ENCODE data around the gene NOL12.

- TF ChIP-seq, protein P1, sequence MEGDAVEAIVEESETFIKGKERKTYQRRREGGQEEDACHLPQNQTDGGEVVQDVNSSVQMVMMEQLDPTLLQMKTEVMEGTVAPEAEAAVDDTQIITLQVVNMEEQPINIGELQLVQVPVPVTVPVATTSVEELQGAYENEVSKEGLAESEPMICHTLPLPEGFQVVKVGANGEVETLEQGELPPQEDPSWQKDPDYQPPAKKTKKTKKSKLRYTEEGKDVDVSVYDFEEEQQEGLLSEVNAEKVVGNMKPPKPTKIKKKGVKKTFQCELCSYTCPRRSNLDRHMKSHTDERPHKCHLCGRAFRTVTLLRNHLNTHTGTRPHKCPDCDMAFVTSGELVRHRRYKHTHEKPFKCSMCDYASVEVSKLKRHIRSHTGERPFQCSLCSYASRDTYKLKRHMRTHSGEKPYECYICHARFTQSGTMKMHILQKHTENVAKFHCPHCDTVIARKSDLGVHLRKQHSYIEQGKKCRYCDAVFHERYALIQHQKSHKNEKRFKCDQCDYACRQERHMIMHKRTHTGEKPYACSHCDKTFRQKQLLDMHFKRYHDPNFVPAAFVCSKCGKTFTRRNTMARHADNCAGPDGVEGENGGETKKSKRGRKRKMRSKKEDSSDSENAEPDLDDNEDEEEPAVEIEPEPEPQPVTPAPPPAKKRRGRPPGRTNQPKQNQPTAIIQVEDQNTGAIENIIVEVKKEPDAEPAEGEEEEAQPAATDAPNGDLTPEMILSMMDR (IDR thresholded peaks at IDR 0.05): no peak
- no peak for TF ChIP-seq ZFX (IDR thresholded peaks at IDR 0.05; ENCODE audit: borderline replicate concordance)
Measured at GRCh38 chr22:37728620-37729019, 42.5 kb downstream of the NOL12 start.

Measured in 22Rv1 (cell line).